A204.1 (cell line): ENCODE results near the gene DGKA.
"Not testable (repeated sequence)": the region's sequence is repeated elsewhere in the genome, so short reads cannot be mapped to it uniquely, and the experiment has no call there.

Source experiments
- FAIRE-seq: peaks from 2 replicates; lab custom pipeline; 2012; peaks lifted over from hg19 to GRCh38; lab: Jason Lieb, UNC

Gene DGKA

DNA sequence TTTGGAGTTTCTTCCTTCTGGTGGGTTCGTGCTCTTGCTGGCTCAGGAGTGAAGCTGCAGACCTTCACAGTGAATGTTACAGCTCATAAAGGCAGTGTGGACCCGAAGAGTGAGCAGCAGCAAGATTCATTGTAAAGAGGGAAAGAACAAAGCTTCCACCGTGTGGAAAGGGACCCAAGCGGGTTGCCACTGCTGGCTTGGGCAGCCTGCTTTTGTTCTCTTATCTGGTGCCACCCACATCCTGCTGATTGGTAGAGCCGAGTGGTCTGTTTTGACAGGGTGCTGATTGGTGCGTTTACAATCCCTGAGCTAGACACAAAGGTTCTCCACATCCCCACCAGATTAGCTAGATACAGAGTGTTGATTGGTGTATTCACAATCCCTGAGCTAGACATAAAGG, 68.6 kb downstream of the DGKA start:
- FAIRE-seq, result not testable (repeated sequence)

DNA sequence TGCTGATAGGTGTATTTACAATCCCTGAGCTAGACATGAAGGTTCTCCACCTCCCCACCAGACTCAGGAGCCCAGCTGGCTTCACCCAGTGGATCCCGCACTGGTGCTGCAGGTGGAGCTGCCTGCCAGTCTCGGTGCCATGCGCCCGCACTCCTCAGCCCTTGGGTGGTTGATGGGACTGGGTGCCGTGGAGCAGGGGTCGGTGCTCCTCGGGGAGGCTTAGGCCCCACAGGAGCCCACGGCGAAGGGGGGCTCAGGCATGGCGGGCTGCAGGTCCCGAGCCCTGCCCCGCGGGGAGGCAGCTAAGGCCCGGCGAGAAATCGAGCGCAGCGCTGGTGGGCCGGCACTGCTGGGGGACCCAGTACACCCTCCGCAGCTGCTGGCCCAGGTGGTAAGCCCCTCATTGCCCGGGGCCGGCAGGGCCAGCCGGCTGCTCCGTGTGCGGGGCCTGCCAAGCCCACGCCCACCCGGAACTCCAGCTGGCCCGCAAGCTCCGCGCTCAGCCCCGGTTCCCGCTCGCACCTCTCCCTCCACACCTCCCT, 69.1 kb downstream of the DGKA start:
- FAIRE-seq, result not testable (repeated sequence)

DNA sequence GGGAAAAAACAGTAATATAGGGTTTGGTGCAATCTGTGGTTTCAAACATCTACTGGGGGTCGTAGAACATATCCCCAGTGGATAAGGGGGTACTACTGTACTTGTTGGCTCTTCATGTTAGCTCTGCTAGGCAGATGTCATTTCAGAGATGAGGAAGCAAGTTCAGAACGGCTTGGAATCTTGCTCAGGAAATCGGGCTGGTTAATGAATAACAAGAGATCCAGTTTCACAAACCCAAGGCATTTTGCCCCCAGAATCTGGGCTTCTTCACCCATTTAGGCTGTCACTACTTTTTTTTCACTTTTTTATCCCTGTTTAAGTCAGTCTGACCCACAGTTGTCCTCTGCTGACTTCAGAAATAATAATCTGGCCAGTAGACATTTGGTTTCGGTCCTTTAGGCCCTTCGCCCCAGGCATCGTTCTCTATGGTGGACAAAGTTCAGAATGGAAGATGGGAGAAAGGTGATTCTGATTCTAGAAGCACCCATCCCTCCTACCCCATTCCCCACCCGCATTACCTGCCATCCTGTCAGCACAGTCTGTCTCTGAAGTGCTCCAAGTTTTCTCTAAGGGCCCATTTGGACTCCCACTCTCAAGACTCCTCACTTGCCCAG, 70.6 kb downstream of the DGKA start:
- no peak for FAIRE-seq

- not testable (repeated sequence) for FAIRE-seq
Measured at GRCh38 chr12:56003376-56003775, 72.4 kb downstream of the DGKA start.
